Lower leg skin (tissue), 3 donors: ENCODE measurements around the gene SENP2.
"Not testable (repeated sequence)": the region's sequence is repeated elsewhere in the genome, so short reads cannot be mapped to it uniquely, and the experiment has no call there.

ENCODE experiments used
- POLR2A ChIP-seq, 2 donors: fragments of 450-650 bp; IDR thresholded peaks; one replicate each; pipeline ENCODE4 v1.6.1; 2016 to 2017; ENCODE audit warnings: antibody characterized with exemption in 2 of 2, mild to moderate bottlenecking in 1 of 2, moderate library complexity in 1 of 2
- TF ChIP-seq, protein P1 (sequence below), 3 donors: fragments of 450-650 bp; IDR thresholded peaks; one replicate each; pipeline ENCODE4 v1.5.1; 2016; ENCODE audit warnings: antibody characterized with exemption in 3 of 3, mild to moderate bottlenecking in 3 of 3, moderate library complexity in 2 of 3

DNA sequence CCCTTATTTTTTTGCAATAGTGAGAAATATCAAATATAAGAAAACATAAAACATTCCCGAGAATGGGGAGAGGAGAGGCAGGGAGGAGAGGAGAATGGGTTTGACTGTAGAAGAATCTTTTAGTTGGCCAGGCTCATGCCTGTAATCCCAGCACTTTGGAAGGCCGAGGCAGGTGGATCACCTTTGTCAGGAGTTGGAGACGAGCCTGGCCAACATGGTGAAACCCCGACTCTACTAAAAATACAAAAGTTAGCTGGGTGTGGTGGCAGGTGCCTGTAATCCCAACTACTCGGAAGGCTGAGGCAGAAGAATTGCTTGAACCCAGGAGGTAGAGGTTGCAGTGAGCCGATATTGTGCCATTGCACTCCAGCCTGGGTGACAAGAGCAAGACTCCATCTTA, 29.5 kb upstream of the SENP2 start:
- TF ChIP-seq, protein P1, sequence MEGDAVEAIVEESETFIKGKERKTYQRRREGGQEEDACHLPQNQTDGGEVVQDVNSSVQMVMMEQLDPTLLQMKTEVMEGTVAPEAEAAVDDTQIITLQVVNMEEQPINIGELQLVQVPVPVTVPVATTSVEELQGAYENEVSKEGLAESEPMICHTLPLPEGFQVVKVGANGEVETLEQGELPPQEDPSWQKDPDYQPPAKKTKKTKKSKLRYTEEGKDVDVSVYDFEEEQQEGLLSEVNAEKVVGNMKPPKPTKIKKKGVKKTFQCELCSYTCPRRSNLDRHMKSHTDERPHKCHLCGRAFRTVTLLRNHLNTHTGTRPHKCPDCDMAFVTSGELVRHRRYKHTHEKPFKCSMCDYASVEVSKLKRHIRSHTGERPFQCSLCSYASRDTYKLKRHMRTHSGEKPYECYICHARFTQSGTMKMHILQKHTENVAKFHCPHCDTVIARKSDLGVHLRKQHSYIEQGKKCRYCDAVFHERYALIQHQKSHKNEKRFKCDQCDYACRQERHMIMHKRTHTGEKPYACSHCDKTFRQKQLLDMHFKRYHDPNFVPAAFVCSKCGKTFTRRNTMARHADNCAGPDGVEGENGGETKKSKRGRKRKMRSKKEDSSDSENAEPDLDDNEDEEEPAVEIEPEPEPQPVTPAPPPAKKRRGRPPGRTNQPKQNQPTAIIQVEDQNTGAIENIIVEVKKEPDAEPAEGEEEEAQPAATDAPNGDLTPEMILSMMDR (IDR thresholded peaks at IDR 0.05): not testable (repeated sequence)
- not testable (repeated sequence) for TF ChIP-seq POLR2A (IDR thresholded peaks at IDR 0.05)
